Vagina (tissue), 2 donors: ENCODE data around the gene TMEM61.

Experiments
- POLR2A ChIP-seq, 2 donors: fragments of 450-650 bp; IDR thresholded peaks; one replicate each; pipeline ENCODE4 v1.6.1; 2017; ENCODE audit warnings: antibody characterized with exemption in 2 of 2, mild to moderate bottlenecking in 2 of 2, moderate library complexity in 2 of 2
- POLR2AphosphoS5 ChIP-seq, 2 donors: sonication (generic); formaldehyde crosslinking; IDR thresholded peaks; one replicate each; pipeline ENCODE4 v1.9.0; 2017; ENCODE audit warnings: antibody characterized with exemption in 2 of 2, mild to moderate bottlenecking in 2 of 2, low read depth in 1 of 2; ENCODE audit not compliant: insufficient read depth in 1 of 2
- TF ChIP-seq, protein P1 (sequence below), 3 experiments: fragments of 450-650 bp in 2 of 3; fragments of 200-600 bp in 1 of 3; sonication (generic) in 1 of 3; IDR thresholded peaks; one replicate each; pipeline ENCODE4 v1.5.1; 2017 to 2019; ENCODE audit warnings: antibody characterized with exemption in 3 of 3, mild to moderate bottlenecking in 2 of 3, moderate library complexity in 2 of 3

GRCh38 chr1:54971317-54971791, 9.1 kb upstream of the TMEM61 start:
- TF ChIP-seq POLR2AphosphoS5 (IDR thresholded peaks at IDR 0.05; ENCODE audit: insufficient read depth in 1 of 2, low read depth in 1 of 2) (no peak), POLR2A (IDR thresholded peaks at IDR 0.05) (no peak)
- TF ChIP-seq, protein P1, sequence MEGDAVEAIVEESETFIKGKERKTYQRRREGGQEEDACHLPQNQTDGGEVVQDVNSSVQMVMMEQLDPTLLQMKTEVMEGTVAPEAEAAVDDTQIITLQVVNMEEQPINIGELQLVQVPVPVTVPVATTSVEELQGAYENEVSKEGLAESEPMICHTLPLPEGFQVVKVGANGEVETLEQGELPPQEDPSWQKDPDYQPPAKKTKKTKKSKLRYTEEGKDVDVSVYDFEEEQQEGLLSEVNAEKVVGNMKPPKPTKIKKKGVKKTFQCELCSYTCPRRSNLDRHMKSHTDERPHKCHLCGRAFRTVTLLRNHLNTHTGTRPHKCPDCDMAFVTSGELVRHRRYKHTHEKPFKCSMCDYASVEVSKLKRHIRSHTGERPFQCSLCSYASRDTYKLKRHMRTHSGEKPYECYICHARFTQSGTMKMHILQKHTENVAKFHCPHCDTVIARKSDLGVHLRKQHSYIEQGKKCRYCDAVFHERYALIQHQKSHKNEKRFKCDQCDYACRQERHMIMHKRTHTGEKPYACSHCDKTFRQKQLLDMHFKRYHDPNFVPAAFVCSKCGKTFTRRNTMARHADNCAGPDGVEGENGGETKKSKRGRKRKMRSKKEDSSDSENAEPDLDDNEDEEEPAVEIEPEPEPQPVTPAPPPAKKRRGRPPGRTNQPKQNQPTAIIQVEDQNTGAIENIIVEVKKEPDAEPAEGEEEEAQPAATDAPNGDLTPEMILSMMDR (IDR thresholded peaks at IDR 0.05): no peak
